ENCODE data around the gene GUCY1A1. TPM values are rescaled to one million over a fixed set of nuclear protein-coding genes. Genes with fewer than 3 reads are reported as not detected.

Gene GUCY1A1
- total RNA-seq, 1 donor from 2014 or later: 63.1 TPM

DNA sequence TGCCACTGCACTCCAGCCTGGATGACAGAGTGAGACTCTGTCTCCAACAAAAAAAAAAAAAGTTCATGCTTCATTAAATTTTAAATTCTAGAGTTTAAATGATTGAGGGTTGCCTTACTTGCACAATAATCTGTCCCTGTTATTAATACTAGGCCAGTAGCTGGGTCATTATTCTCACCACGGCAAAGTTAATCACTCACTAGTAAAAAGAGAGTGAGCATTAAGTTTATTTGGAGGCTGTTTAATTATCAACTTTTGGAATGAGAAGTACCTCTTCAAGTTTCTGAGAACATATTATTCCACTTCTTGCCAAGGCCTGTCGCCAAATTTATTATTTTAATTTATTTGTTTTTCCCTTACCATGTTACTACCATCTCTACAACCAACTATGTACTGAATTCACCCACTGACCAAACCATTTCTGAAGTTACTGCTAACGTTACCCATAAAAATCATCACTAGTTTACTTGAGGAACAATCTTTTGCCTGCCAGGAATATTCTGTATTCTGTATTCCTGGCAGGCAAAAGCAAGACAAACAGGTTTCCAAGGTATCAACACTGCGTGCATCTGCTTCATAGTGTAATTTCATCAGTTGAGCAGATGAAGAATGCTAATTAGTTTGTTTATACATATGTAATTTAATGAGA, 26.5 kb downstream of the GUCY1A1 start:
- intact Hi-C loops (cut with DNase I): no loop called here
- H3K27ac ChIP-seq: peak overlapping the region; percentile 44
- peak; percentile 78 to 91 for ATAC-seq

GRCh38 chr4:155694100-155694785, 27.6 kb downstream of the GUCY1A1 start:
- DNase-seq (no peak), ATAC-seq (peak in 1 of 2 donors; percentile 58)
- H3K4me3 ChIP-seq: no peak overlapping the region
- intact Hi-C loops (cut with DNase I): no loop called here
- H3K27ac ChIP-seq: peak overlapping the region; percentile 44
- H3K36me3 ChIP-seq: no peaks in the 10 kb centered on the region
- H3K27me3 ChIP-seq (ENCODE audit: low read depth): no peaks in the 10 kb centered on the region
- H3K9me3 ChIP-seq: no peaks in the 10 kb centered on the region
- no peak for TF ChIP-seq CTCF (IDR thresholded peaks at IDR 0.05)
- peaks cover 35% of the 10 kb centered on the region for H3K4me1 ChIP-seq

More for the DNA sequence above, 26.5 kb downstream of the GUCY1A1 start:
- Histone ChIP-seq H3K36me3 (no peaks in the 10 kb centered on the region), H3K9me3 (no peaks in the 10 kb centered on the region), H3K4me3 (no peak overlapping the region), H3K4me1 (peaks cover 35% of the 10 kb centered on the region), H3K27me3 (ENCODE audit: low read depth) (no peaks in the 10 kb centered on the region)
- no peak for DNase-seq
- TF ChIP-seq CTCF (IDR thresholded peaks at IDR 0.05): no peak

DNA sequence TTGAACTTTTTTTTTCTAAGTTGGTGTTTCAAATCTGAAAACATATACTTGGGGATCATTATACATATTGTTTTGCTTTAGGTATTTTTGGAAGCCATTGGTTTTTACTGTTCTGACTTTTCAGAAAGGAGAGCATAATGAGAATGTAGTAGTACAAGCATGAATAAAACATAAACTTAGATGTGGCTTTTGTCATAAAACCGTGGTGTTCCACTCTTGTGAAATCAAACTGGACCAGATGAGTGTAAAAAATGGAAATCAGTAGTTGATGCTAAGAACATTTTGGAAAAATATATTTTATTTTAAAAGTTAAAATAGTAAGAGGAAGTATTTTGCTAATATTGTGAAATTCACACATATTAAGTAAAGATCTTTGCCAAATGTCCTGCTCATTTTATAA, 29.6 kb downstream of the GUCY1A1 start:
- intact Hi-C loops (cut with DNase I): no loop called here
- DNase-seq: no peak
- no peak overlapping the region for H3K4me3 ChIP-seq
- no peak for ATAC-seq
- peaks cover 35% of the 10 kb centered on the region for H3K4me1 ChIP-seq
- no peaks in the 10 kb centered on the region for H3K36me3 ChIP-seq
- H3K9me3 ChIP-seq: no peaks in the 10 kb centered on the region
- TF ChIP-seq CTCF (IDR thresholded peaks at IDR 0.05): no peak
- no peak overlapping the region for H3K27ac ChIP-seq
- no peaks in the 10 kb centered on the region for H3K27me3 ChIP-seq (ENCODE audit: low read depth)

GRCh38 chr4:155696726-155697125, 30.1 kb downstream of the GUCY1A1 start:
- no peaks in the 10 kb centered on the region for H3K36me3 ChIP-seq
- H3K27ac ChIP-seq: no peak overlapping the region
- TF ChIP-seq CTCF (IDR thresholded peaks at IDR 0.05): no peak
- peaks cover 35% of the 10 kb centered on the region for H3K4me1 ChIP-seq
- ATAC-seq (no peak), DNase-seq (no peak)
- intact Hi-C loops (cut with DNase I): no loop called here
- no peaks in the 10 kb centered on the region for H3K9me3 ChIP-seq
- no peak overlapping the region for H3K4me3 ChIP-seq
- H3K27me3 ChIP-seq (ENCODE audit: low read depth): no peaks in the 10 kb centered on the region

DNA sequence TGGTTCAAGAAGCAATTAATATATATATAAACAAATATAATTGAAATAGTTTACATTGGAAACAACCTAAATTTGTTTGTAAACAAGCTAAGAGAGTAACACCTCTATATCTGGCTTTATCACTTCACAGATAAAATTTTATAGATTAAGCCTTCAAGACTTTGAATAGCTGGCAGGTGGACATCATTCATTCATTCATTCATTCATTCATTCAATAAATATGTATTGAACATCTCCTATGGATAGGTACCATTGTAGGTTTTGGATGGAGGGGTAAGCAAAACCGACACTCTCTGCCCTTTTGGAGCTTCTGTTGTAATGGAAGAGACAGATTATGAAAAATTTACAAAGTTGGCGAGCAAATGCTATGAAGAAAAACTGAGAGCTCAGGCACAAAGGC, 35.2 kb downstream of the GUCY1A1 start:
- TF ChIP-seq CTCF (IDR thresholded peaks at IDR 0.05): no peak
- H3K36me3 ChIP-seq: peaks cover 3% of the 10 kb centered on the region
- H3K27ac ChIP-seq: no peak overlapping the region
- no peaks in the 10 kb centered on the region for H3K27me3 ChIP-seq (ENCODE audit: low read depth)
- DNase-seq: no peak
- no peak for ATAC-seq
- peaks cover 24% of the 10 kb centered on the region for H3K4me1 ChIP-seq
- H3K4me3 ChIP-seq: no peak overlapping the region
- intact Hi-C loops (cut with DNase I): no loop called here
- no peaks in the 10 kb centered on the region for H3K9me3 ChIP-seq
